Stomach smooth muscle (tissue), 2 donors: ENCODE results near the gene GYS1.
A peak's percentile ranks its signal among the peaks of the same experiment; 100 is the strongest.
"Not testable (repeated sequence)": the region's sequence is repeated elsewhere in the genome, so short reads cannot be mapped to it uniquely, and the experiment has no call there.

ENCODE experiments used
- H3K27ac ChIP-seq: one replicate; pipeline ENCODE4 v1.7.0; 2013; ENCODE audit warnings: mild to moderate bottlenecking, low read length, inconsistent platforms
- H3K27me3 ChIP-seq, 2 donors: one replicate each; pipeline ENCODE4 v1.7.0; 2013; ENCODE audit warnings: low read length in 2 of 2; ENCODE audit not compliant: insufficient read depth in 2 of 2, control insufficient read depth in 1 of 2
- H3K36me3 ChIP-seq, 2 donors: one replicate each; pipeline ENCODE4 v1.7.0; 2013; ENCODE audit warnings: low read length in 2 of 2; ENCODE audit not compliant: control insufficient read depth in 2 of 2, insufficient read depth in 2 of 2
- H3K4me1 ChIP-seq: one replicate; pipeline ENCODE4 v1.7.0; 2013; ENCODE audit warnings: low read length; ENCODE audit not compliant: control insufficient read depth, insufficient read depth
- H3K4me3 ChIP-seq, 2 donors: one replicate each; pipeline ENCODE4 v1.7.0; 2013; ENCODE audit warnings: low read length in 2 of 2
- H3K9ac ChIP-seq, 2 donors: one replicate each; pipeline ENCODE4 v1.7.0; 2013; ENCODE audit warnings: low read length in 2 of 2, mild to moderate bottlenecking in 1 of 2
- H3K9me3 ChIP-seq, 2 donors: one replicate each; pipeline ENCODE4 v1.7.0; 2013; ENCODE audit warnings: low read length in 2 of 2; ENCODE audit not compliant: control insufficient read depth in 2 of 2
- donor health status: healthy.
- donor health status: Pancreatic carcinoma.

GYS1 gene

GRCh38 chr19:49028686-49029085 is 35.6 kb upstream of the GYS1 start:
- not testable (repeated sequence) for H3K27me3 ChIP-seq, H3K9me3 ChIP-seq, H3K4me1 ChIP-seq, H3K36me3 ChIP-seq, H3K4me3 ChIP-seq, H3K9ac ChIP-seq, H3K27ac ChIP-seq

- not testable (repeated sequence) for H3K9ac ChIP-seq, H3K27ac ChIP-seq, H3K4me1 ChIP-seq, H3K36me3 ChIP-seq, H3K27me3 ChIP-seq, H3K9me3 ChIP-seq, H3K4me3 ChIP-seq
These were observed 32.5 kb upstream of the GYS1 start for GRCh38 chr19:49025599-49025998.

GRCh38 chr19:49025088-49025487 is 32.0 kb upstream of the GYS1 start:
- not testable (repeated sequence) for H3K36me3 ChIP-seq, H3K9me3 ChIP-seq, H3K4me3 ChIP-seq, H3K4me1 ChIP-seq, H3K27ac ChIP-seq, H3K9ac ChIP-seq, H3K27me3 ChIP-seq

- not testable (repeated sequence) for H3K9ac ChIP-seq, H3K36me3 ChIP-seq, H3K4me3 ChIP-seq, H3K27ac ChIP-seq, H3K27me3 ChIP-seq, H3K9me3 ChIP-seq, H3K4me1 ChIP-seq
These were observed 31.1 kb upstream of the GYS1 start, which contains the start of gene CGB3 for GRCh38 chr19:49024233-49024632. Gene CGB3, minus strand, starts transcription at chr19:49024333. Its CDS starts 362 bp downstream, at chr19:49023971.

GRCh38 chr19:49022116-49022515 is 29.0 kb upstream of the GYS1 start:
- Histone ChIP-seq H3K9me3 (no peaks in the 10 kb centered on the region), H3K4me3 (no peak overlapping the region), H3K4me1 (peaks cover 14% of the 10 kb centered on the region), H3K27me3 (peaks cover 6 to 24% of the 10 kb centered on the region in 2 donors), H3K36me3 (no peaks in the 10 kb centered on the region), H3K9ac (no peak overlapping the region), H3K27ac (no peak overlapping the region)

GRCh38 chr19:49020931-49021895 is 28.1 kb upstream of the GYS1 start:
- no peaks in the 10 kb centered on the region for H3K36me3 ChIP-seq
- no peaks in the 10 kb centered on the region for H3K9me3 ChIP-seq
- no peak overlapping the region for H3K27ac ChIP-seq
- no peak overlapping the region for H3K9ac ChIP-seq
- peaks cover 14% of the 10 kb centered on the region for H3K4me1 ChIP-seq
- no peak overlapping the region for H3K4me3 ChIP-seq
- H3K27me3 ChIP-seq: peaks cover 6 to 24% of the 10 kb centered on the region in 2 donors

- H3K4me1 ChIP-seq: peaks cover 14% of the 10 kb centered on the region
- no peak overlapping the region for H3K27ac ChIP-seq
- peaks cover 6 to 24% of the 10 kb centered on the region in 2 donors for H3K27me3 ChIP-seq
- no peak overlapping the region for H3K9ac ChIP-seq
- H3K36me3 ChIP-seq: peaks cover 0 to 5% of the 10 kb centered on the region in 2 donors
- no peaks in the 10 kb centered on the region for H3K9me3 ChIP-seq
- H3K4me3 ChIP-seq: no peak overlapping the region
These were observed 27.2 kb upstream of the GYS1 start for GRCh38 chr19:49020342-49020741.

- H3K4me3 ChIP-seq: peak overlapping the region in 1 of 2 donors; percentile 71
- H3K27me3 ChIP-seq: peaks cover 6 to 24% of the 10 kb centered on the region in 2 donors
- no peak overlapping the region for H3K27ac ChIP-seq
- H3K9ac ChIP-seq: no peak overlapping the region
- no peaks in the 10 kb centered on the region for H3K9me3 ChIP-seq
- peaks cover 0 to 9% of the 10 kb centered on the region in 2 donors for H3K36me3 ChIP-seq
- H3K4me1 ChIP-seq: peaks cover 14% of the 10 kb centered on the region
These were observed 26.3 kb upstream of the GYS1 start for GRCh38 chr19:49019242-49019932.

- H3K27ac ChIP-seq, H3K9me3 ChIP-seq: not testable (repeated sequence)
- H3K36me3 ChIP-seq: peaks cover 0 to 12% of the 10 kb centered on the region in 2 donors
- peaks cover 6 to 24% of the 10 kb centered on the region in 2 donors for H3K27me3 ChIP-seq
- peaks cover 14% of the 10 kb centered on the region for H3K4me1 ChIP-seq
- H3K9ac ChIP-seq: peak overlapping the region in 1 of 2 donors; percentile 17
- H3K4me3 ChIP-seq: peak overlapping the region; percentile 38 to 71
These were observed 25.5 kb upstream of the GYS1 start for GRCh38 chr19:49018388-49019241.

GRCh38 chr19:49017666-49018351 is 24.7 kb upstream of the GYS1 start:
- no peak overlapping the region for H3K27ac ChIP-seq
- H3K9me3 ChIP-seq: no peaks in the 10 kb centered on the region
- peaks cover 14% of the 10 kb centered on the region for H3K4me1 ChIP-seq
- peak overlapping the region; percentile 38 to 71 for H3K4me3 ChIP-seq
- peaks cover 6 to 24% of the 10 kb centered on the region in 2 donors for H3K27me3 ChIP-seq
- peak overlapping the region in 1 of 2 donors; percentile 17 for H3K9ac ChIP-seq
- H3K36me3 ChIP-seq: peaks cover 0 to 12% of the 10 kb centered on the region in 2 donors
